Caco-2 (cell line): ENCODE measurements around the gene TMC2. TPM values are rescaled to one million over a fixed set of nuclear protein-coding genes. Genes with fewer than 3 reads are reported as not detected.
"Not testable (repeated sequence)": the region's sequence is repeated elsewhere in the genome, so short reads cannot be mapped to it uniquely, and the experiment has no call there.

Source experiments
- BruUV-seq: library from RNA; stranded (reverse); fragments of 400-500 nt; replicated peaks from 2 replicates; lab custom pipeline; 2021; lab: Mats Ljungman, UMichigan
- CTCF ChIA-PET: fragments of 300-600 bp; sonication (Branson Sonifier 250); formaldehyde crosslinking; loops from one replicate; lab custom pipeline; 2022; ENCODE audit warnings: antibody characterized with exemption; lab: Charles Lee
- POLR2A ChIA-PET: fragments of 300-600 bp; sonication (Branson Sonifier 250); formaldehyde crosslinking; loops from one replicate; lab custom pipeline; 2022; ENCODE audit warnings: antibody characterized with exemption; lab: Charles Lee
- DNase-seq, 2 experiments: peaks; one replicate each; pipeline versions ENCODE4 v3.0.0 to v3.0.0-alpha.2; 2020 to 2022
- H3K27me3 ChIP-seq: replicated peaks from 2 replicates; pipeline ENCODE4 v1.6.0; 2011; ENCODE audit warnings: low read length; ENCODE audit not compliant: control insufficient read depth, insufficient read depth
- H3K36me3 ChIP-seq: 2 replicates; pipeline ENCODE4 v1.5.1; 2011; ENCODE audit warnings: low read length; ENCODE audit not compliant: control insufficient read depth, insufficient read depth
- H3K4me1 ChIP-seq: fragments of 250-450 bp; sonication (Bioruptor Pico); 2 replicates; pipeline ENCODE4 v1.5.1; 2020; ENCODE audit warnings: mild to moderate bottlenecking
- H3K4me3 ChIP-seq: 2 replicates; pipeline ENCODE4 v1.5.1; 2011; ENCODE audit warnings: low read depth, mild to moderate bottlenecking, control low read depth, low read length
- H3K9me3 ChIP-seq: fragments of 250-450 bp; sonication (Bioruptor Pico); 2 replicates; pipeline ENCODE4 v1.5.1; 2020; ENCODE audit warnings: mild to moderate bottlenecking, moderate library complexity
- H3K27ac Mint-ChIP-seq: one replicate; pipeline ENCODE4 v1.8.0; 2022; ENCODE audit warnings: mixed read lengths; ENCODE audit not compliant: unreplicated experiment
- H3K27me3 Mint-ChIP-seq: one replicate; pipeline ENCODE4 v1.8.0; 2022; ENCODE audit warnings: mixed read lengths; ENCODE audit not compliant: insufficient read depth, unreplicated experiment
- H3K36me3 Mint-ChIP-seq: one replicate; pipeline ENCODE4 v1.8.0; 2022; ENCODE audit warnings: mild to moderate bottlenecking, mixed read lengths; ENCODE audit not compliant: insufficient read depth, unreplicated experiment
- H3K4me1 Mint-ChIP-seq: one replicate; pipeline ENCODE4 v1.8.0; 2022; ENCODE audit warnings: low read depth, mixed read lengths; ENCODE audit not compliant: unreplicated experiment
- H3K4me3 Mint-ChIP-seq: one replicate; pipeline ENCODE4 v1.8.0; 2022; ENCODE audit warnings: mild to moderate bottlenecking, moderate library complexity, mixed read lengths; ENCODE audit not compliant: unreplicated experiment
- H3K9me3 Mint-ChIP-seq: one replicate; pipeline ENCODE4 v1.8.0; 2022; ENCODE audit warnings: mixed read lengths; ENCODE audit not compliant: unreplicated experiment
- CTCF ChIP-seq, 2 experiments: fragments of 200-600 bp in 1 of 2; IDR thresholded peaks; 1 replicate in 1 of 2; 2 replicates in 1 of 2; pipeline versions ENCODE4 v1.5.1 to v1.8.0; 2011 to 2022; ENCODE audit warnings: antibody characterized with exemption in 1 of 2, control low read depth in 1 of 2, inconsistent platforms in 1 of 2, low read depth in 1 of 2, low read length in 1 of 2, mild to moderate bottlenecking in 1 of 2, moderate library complexity in 1 of 2; ENCODE audit not compliant: insufficient read depth in 1 of 2, severe bottlenecking in 1 of 2, unreplicated experiment in 1 of 2
- intact Hi-C: fragments of 100-400 bp; cut with micrococcal nuclease; formaldehyde crosslinking; loops from one replicate; pipeline ENCODE4 v1.10.0; 2022; ENCODE audit not compliant: unreplicated experiment
- total RNA-seq: library from RNA; stranded (reverse); gene quantifications from 2 replicates; pipeline ENCODE4 v1.2.3, GENCODE V29; 2022

The TMC2 gene
- total RNA-seq, 1 experiment from 2014 or later = not detected

GRCh38 chr20:2524709-2525506, 11.5 kb upstream of the TMC2 start:
- POLR2A ChIA-PET = interaction anchor here (1.3 kb wide), 1 partner anchor 54 kb away, joined by 8 read pairs; the partner anchor contains the start of gene SNRPB
- intact Hi-C loops = loop anchor here (1.0 kb wide), 2 partner anchors 106 to 149 kb away; no protein-coding TSS in a partner anchor

GRCh38 chr20:2526218-2526583, 10.2 kb upstream of the TMC2 start:
- H3K36me3 ChIP-seq, H3K36me3 Mint-ChIP-seq, BruUV-seq, DNase-seq, H3K4me1 Mint-ChIP-seq, H3K27me3 Mint-ChIP-seq, H3K9me3 Mint-ChIP-seq, H3K4me1 ChIP-seq, H3K4me3 ChIP-seq, intact Hi-C loops, H3K27ac Mint-ChIP-seq, H3K9me3 ChIP-seq, H3K27me3 ChIP-seq: not testable (repeated sequence)
- ChIA-PET CTCF (interaction anchor here (0.6 kb wide), 2 partner anchors 22 to 132 kb away, joined by 3 to 5 read pairs; no protein-coding TSS in a partner anchor), POLR2A (interaction anchor here (0.6 kb wide), 5 partner anchors 30 to 332 kb away, joined by 3 to 4 read pairs (median 3); partner anchors contain the start of genes PCED1A and VPS16)
- H3K4me3 Mint-ChIP-seq = peak overlapping the region; percentile 27

More at GRCh38 chr20:2524709-2525506, 11.5 kb upstream of the TMC2 start:
- Mint-ChIP-seq H3K27me3 (no peaks in the 10 kb centered on the region), H3K27ac (peak overlapping the region; percentile 65), H3K4me1 (peaks cover 5% of the 10 kb centered on the region), H3K4me3 (peak overlapping the region; percentile 89), H3K9me3 (no peaks in the 10 kb centered on the region), H3K36me3 (no peaks in the 10 kb centered on the region)
- no peaks in the 10 kb centered on the region for H3K9me3 ChIP-seq
- no TSS peak for BruUV-seq
- peak; percentile 52 to 56 for DNase-seq
- no peaks in the 10 kb centered on the region; the same call in 1 of the 2 replicates for H3K27me3 ChIP-seq
- H3K4me3 ChIP-seq = peak overlapping the region; percentile 75
- peak in 1 of 2 experiments; percentile 33 for TF ChIP-seq CTCF (IDR thresholded peaks at IDR 0.05; ENCODE audit: insufficient read depth in 1 of 2, low read depth in 1 of 2, low read length in 1 of 2, severe bottlenecking in 1 of 2, unreplicated experiment in 1 of 2)
- CTCF ChIA-PET = interaction anchor here (0.6 to 1.8 kb wide), 13 partner anchors 9 to 585 kb away, joined by 3 to 7 read pairs (median 3); partner anchors contain the start of gene SNRPB
- no peaks in the 10 kb centered on the region for H3K4me1 ChIP-seq
- H3K36me3 ChIP-seq = no peaks in the 10 kb centered on the region

- TF ChIP-seq CTCF (IDR thresholded peaks at IDR 0.05; ENCODE audit: insufficient read depth in 1 of 2, low read depth in 1 of 2, low read length in 1 of 2, severe bottlenecking in 1 of 2, unreplicated experiment in 1 of 2) = no peak
- no peaks in the 10 kb centered on the region for H3K4me1 ChIP-seq
- no peaks in the 10 kb centered on the region for H3K36me3 Mint-ChIP-seq
- intact Hi-C loops = no loop called here
- no peaks in the 10 kb centered on the region for H3K9me3 ChIP-seq
- no peak overlapping the region for H3K27ac Mint-ChIP-seq
- H3K4me1 Mint-ChIP-seq = peaks cover 5% of the 10 kb centered on the region
- ChIA-PET POLR2A (no interaction called here), CTCF (no interaction called here)
- BruUV-seq = no TSS peak
- no peaks in the 10 kb centered on the region for H3K27me3 ChIP-seq
- no peaks in the 10 kb centered on the region for H3K36me3 ChIP-seq
- H3K4me3 Mint-ChIP-seq = no peak overlapping the region
- no peaks in the 10 kb centered on the region for H3K9me3 Mint-ChIP-seq
- DNase-seq = no peak
- H3K4me3 ChIP-seq = no peak overlapping the region
- H3K27me3 Mint-ChIP-seq = peaks cover 4% of the 10 kb centered on the region
Measured at GRCh38 chr20:2527762-2528161, 8.6 kb upstream of the TMC2 start.
